ENCODE data around the gene RGS5.

RGS5 gene

GRCh38 chr1:163182330-163182949, 20.3 kb downstream of the RGS5 start:
- no peak for DNase-seq (ENCODE audit: low read depth in 4 of 4, low spot score in 1 of 4)

- no peak for DNase-seq (ENCODE audit: low read depth in 4 of 4, low spot score in 1 of 4)
Measured at GRCh38 chr1:163178628-163179027, 24.1 kb downstream of the RGS5 start.

GRCh38 chr1:163176797-163177196, 25.9 kb downstream of the RGS5 start:
- DNase-seq (ENCODE audit: low read depth in 4 of 4, low spot score in 1 of 4) = no peak

GRCh38 chr1:163174524-163175437, 27.9 kb downstream of the RGS5 start:
- DNase-seq (ENCODE audit: low read depth in 4 of 4, low spot score in 1 of 4) = peak; percentile 4 to 35 (median 12)

GRCh38 chr1:163173121-163173520, 29.6 kb downstream of the RGS5 start:
- no peak for DNase-seq (ENCODE audit: low read depth in 4 of 4, low spot score in 1 of 4)

- no peak for DNase-seq (ENCODE audit: low read depth in 4 of 4, low spot score in 1 of 4)
Measured at GRCh38 chr1:163172596-163172995, 30.1 kb downstream of the RGS5 start.

GRCh38 chr1:163171826-163172225, 30.9 kb downstream of the RGS5 start:
- no peak for DNase-seq (ENCODE audit: low read depth in 4 of 4, low spot score in 1 of 4)

GRCh38 chr1:163170975-163171676, 31.6 kb downstream of the RGS5 start:
- no peak for DNase-seq (ENCODE audit: low read depth in 4 of 4, low spot score in 1 of 4)

- no peak for DNase-seq (ENCODE audit: low read depth in 4 of 4, low spot score in 1 of 4)
Measured at GRCh38 chr1:163170331-163170730, 32.4 kb downstream of the RGS5 start.

GRCh38 chr1:163169553-163169952, 33.2 kb downstream of the RGS5 start:
- no peak for DNase-seq (ENCODE audit: low read depth in 4 of 4, low spot score in 1 of 4)

- DNase-seq (ENCODE audit: low read depth in 4 of 4, low spot score in 1 of 4) = no peak
Measured at GRCh38 chr1:163168053-163168452, 34.7 kb downstream of the RGS5 start.

- DNase-seq (ENCODE audit: low read depth in 4 of 4, low spot score in 1 of 4) = no peak
Measured at GRCh38 chr1:163166886-163167555, 35.7 kb downstream of the RGS5 start.

- DNase-seq (ENCODE audit: low read depth in 4 of 4, low spot score in 1 of 4) = no peak
Measured at GRCh38 chr1:163165119-163165518, 37.6 kb downstream of the RGS5 start.

GRCh38 chr1:163163881-163164582, 38.7 kb downstream of the RGS5 start:
- DNase-seq (ENCODE audit: low read depth in 4 of 4, low spot score in 1 of 4) = no peak

GRCh38 chr1:163163163-163163562, 39.6 kb downstream of the RGS5 start:
- DNase-seq (ENCODE audit: low read depth in 4 of 4, low spot score in 1 of 4) = no peak

- DNase-seq (ENCODE audit: low read depth in 4 of 4, low spot score in 1 of 4) = no peak
Measured at GRCh38 chr1:163162381-163162914, 40.3 kb downstream of the RGS5 start.

GRCh38 chr1:163161841-163162240, 40.9 kb downstream of the RGS5 start:
- no peak for DNase-seq (ENCODE audit: low read depth in 4 of 4, low spot score in 1 of 4)

- no peak for DNase-seq (ENCODE audit: low read depth in 4 of 4, low spot score in 1 of 4)
Measured at GRCh38 chr1:163161337-163161736, 41.4 kb downstream of the RGS5 start.

GRCh38 chr1:163155606-163156005, 47.1 kb downstream of the RGS5 start:
- no peak for DNase-seq (ENCODE audit: low read depth in 4 of 4, low spot score in 1 of 4)

- no peak for DNase-seq (ENCODE audit: low read depth in 4 of 4, low spot score in 1 of 4)
Measured at GRCh38 chr1:163148911-163149310, 53.8 kb downstream of the RGS5 start.
